HG02642 (cell line): Measurements from ENCODE around the gene KCTD6.

Experiments used
- ATAC-seq: cut with Tn5 transposase; IDR thresholded peaks from one replicate; pipeline ENCODE4 v1.9.1; 2021; ENCODE audit warnings: mild to moderate bottlenecking; ENCODE audit not compliant: unreplicated experiment, poor library complexity

The KCTD6 gene

GRCh38 chr3:58484722-58485069 is 7.2 kb upstream of the KCTD6 start:
- ATAC-seq, result no peak

- no peak for ATAC-seq
Observed at GRCh38 chr3:58485801-58486435, 6.0 kb upstream of the KCTD6 start.

GRCh38 chr3:58487140-58487886 is 4.6 kb upstream of the KCTD6 start:
- ATAC-seq, result no peak

- ATAC-seq, result no peak
Observed at GRCh38 chr3:58488967-58489366, 2.9 kb upstream of the KCTD6 start.

GRCh38 chr3:58490860-58491501 is 915 bp upstream of the KCTD6 start:
- ATAC-seq, result no peak

- no peak for ATAC-seq
Observed at GRCh38 chr3:58492494-58492905, 604 bp downstream of the KCTD6 start.

- ATAC-seq, result no peak
Observed at GRCh38 chr3:58494107-58494506, 2.2 kb downstream of the KCTD6 start.

GRCh38 chr3:58495101-58495500 is 3.2 kb downstream of the KCTD6 start:
- no peak for ATAC-seq

- no peak for ATAC-seq
Observed at GRCh38 chr3:58496206-58496857, 4.4 kb downstream of the KCTD6 start.

- ATAC-seq, result no peak
Observed at GRCh38 chr3:58497097-58497496, 5.2 kb downstream of the KCTD6 start.

- no peak for ATAC-seq
Observed at GRCh38 chr3:58502872-58503271, 11.0 kb downstream of the KCTD6 start.

GRCh38 chr3:58507356-58508078 is 15.6 kb downstream of the KCTD6 start:
- ATAC-seq, result no peak

- ATAC-seq, result no peak
Observed at GRCh38 chr3:58508437-58508836, 16.5 kb downstream of the KCTD6 start.

- ATAC-seq, result no peak
Observed at GRCh38 chr3:58514405-58514804, 22.5 kb downstream of the KCTD6 start.

GRCh38 chr3:58518291-58518789 is 26.4 kb downstream of the KCTD6 start:
- ATAC-seq, result no peak

GRCh38 chr3:58519668-58520402 is 27.9 kb downstream of the KCTD6 start:
- ATAC-seq, result no peak

GRCh38 chr3:58520403-58521335 is 28.8 kb downstream of the KCTD6 start:
- no peak for ATAC-seq

- no peak for ATAC-seq
Observed at GRCh38 chr3:58521336-58521670, 29.4 kb downstream of the KCTD6 start.
